GM18858 (cell line): ENCODE measurements around the gene PIGP.
"Not testable (repeated sequence)": the region's sequence is repeated elsewhere in the genome, so short reads cannot be mapped to it uniquely, and the experiment has no call there.

ENCODE experiments used
- ATAC-seq: cut with Tn5 transposase; IDR thresholded peaks from one replicate; pipeline ENCODE4 v1.9.1; 2021; ENCODE audit not compliant: unreplicated experiment

Gene PIGP

GRCh38 chr21:37076087-37076850 is 3.4 kb upstream of the PIGP start:
- ATAC-seq = no peak

- ATAC-seq = no peak
These were observed 2.4 kb upstream of the PIGP start for GRCh38 chr21:37075214-37075770.

- ATAC-seq = no peak
These were observed 1.7 kb upstream of the PIGP start for GRCh38 chr21:37074546-37074945.

GRCh38 chr21:37074197-37074510 is 1.3 kb upstream of the PIGP start:
- no peak for ATAC-seq

- ATAC-seq = peak; percentile 18
These were observed 736 bp upstream of the PIGP start for GRCh38 chr21:37073417-37074196.

- ATAC-seq = peak; percentile 17
These were observed 440 bp downstream of the PIGP start for GRCh38 chr21:37072274-37072987.

- no peak for ATAC-seq
These were observed 1.2 kb downstream of the PIGP start for GRCh38 chr21:37071561-37072273.

- no peak for ATAC-seq
These were observed 7.2 kb downstream of the PIGP start for GRCh38 chr21:37065561-37066177.

- no peak for ATAC-seq
These were observed 8.0 kb downstream of the PIGP start for GRCh38 chr21:37064841-37065240.

GRCh38 chr21:37063433-37063832 is 9.4 kb downstream of the PIGP start:
- ATAC-seq = no peak

GRCh38 chr21:37062593-37062935 is 10.3 kb downstream of the PIGP start:
- no peak for ATAC-seq

GRCh38 chr21:37061926-37062592 is 10.8 kb downstream of the PIGP start:
- no peak for ATAC-seq

GRCh38 chr21:37060296-37060695 is 12.6 kb downstream of the PIGP start:
- no peak for ATAC-seq

- no peak for ATAC-seq
These were observed 13.7 kb downstream of the PIGP start for GRCh38 chr21:37059181-37059580.

- ATAC-seq = no peak
These were observed 14.6 kb downstream of the PIGP start for GRCh38 chr21:37058261-37058660.

- ATAC-seq = no peak
These were observed 15.3 kb downstream of the PIGP start for GRCh38 chr21:37057614-37058013.

GRCh38 chr21:37055271-37055855 is 17.5 kb downstream of the PIGP start:
- no peak for ATAC-seq

GRCh38 chr21:37049741-37050140 is 23.1 kb downstream of the PIGP start:
- ATAC-seq = not testable (repeated sequence)

GRCh38 chr21:37047079-37047478 is 25.8 kb downstream of the PIGP start:
- ATAC-seq = no peak

- ATAC-seq = no peak
These were observed 27.3 kb downstream of the PIGP start for GRCh38 chr21:37045556-37045955.
